CD14-positive monocyte (primary cell): ENCODE results near the gene GMCL1. TPM values are rescaled to one million over a fixed set of nuclear protein-coding genes. Genes with fewer than 3 reads are reported as not detected.
"Not testable (repeated sequence)": the region's sequence is repeated elsewhere in the genome, so short reads cannot be mapped to it uniquely, and the experiment has no call there.

Experiments used
- DNase-seq, 3 donors: peaks; one replicate each; pipeline ENCODE4 v3.0.0-alpha.2; 2011 to 2022
- H2AFZ ChIP-seq: 2 replicates; pipeline ENCODE4 v1.6.0; 2012; ENCODE audit warnings: mild to moderate bottlenecking, low read depth, low read length, inconsistent platforms; ENCODE audit not compliant: insufficient read depth, poor library complexity, severe bottlenecking
- H3K27ac ChIP-seq, 2 donors: 1 replicate in 1 of 2; 2 replicates in 1 of 2; pipeline ENCODE4 v1.5.1; 2012 to 2013; ENCODE audit warnings: low read length in 2 of 2, control low read depth in 1 of 2, inconsistent platforms in 1 of 2, low read depth in 1 of 2, mild to moderate bottlenecking in 1 of 2
- H3K27me3 ChIP-seq, 2 donors: one replicate each; pipeline versions ENCODE4 v1.6.0 to v1.6.1; 2011 to 2013; ENCODE audit warnings: low read length in 2 of 2; ENCODE audit not compliant: control insufficient read depth in 2 of 2, insufficient read depth in 2 of 2
- H3K36me3 ChIP-seq, 2 donors: replicated peaks in 1 of 2; 1 replicate in 1 of 2; 2 replicates in 1 of 2; pipeline versions ENCODE4 v1.5.1 to v1.6.1; 2012 to 2013; ENCODE audit warnings: low read length in 2 of 2, control low read depth in 1 of 2, inconsistent platforms in 1 of 2, mild to moderate bottlenecking in 1 of 2; ENCODE audit not compliant: insufficient read depth in 2 of 2, control insufficient read depth in 1 of 2
- H3K4me1 ChIP-seq, 2 donors: 1 replicate in 1 of 2; 2 replicates in 1 of 2; pipeline versions ENCODE4 v1.5.1 to v1.6.1; 2012 to 2013; ENCODE audit warnings: low read length in 2 of 2, control low read depth in 1 of 2, inconsistent platforms in 1 of 2, mild to moderate bottlenecking in 1 of 2, moderate library complexity in 1 of 2; ENCODE audit not compliant: insufficient read depth in 2 of 2, control insufficient read depth in 1 of 2
- H3K4me2 ChIP-seq: replicated peaks from 2 replicates; pipeline ENCODE3; 2012; ENCODE audit warnings: low read length, moderate library complexity, mild to moderate bottlenecking; ENCODE audit not compliant: poor library complexity, severe bottlenecking; ENCODE audit errors: extremely low read depth
- H3K4me3 ChIP-seq, 3 experiments: fragments of 200-600 bp in 1 of 3; sonication (generic) in 1 of 3; replicated peaks in 1 of 3; 1 replicate in 2 of 3; 2 replicates in 1 of 3; pipeline ENCODE4 v1.5.1; 2011 to 2013; ENCODE audit warnings: low read length in 3 of 3, mild to moderate bottlenecking in 3 of 3, control low read depth in 2 of 3, low read depth in 2 of 3, inconsistent platforms in 1 of 3, moderate library complexity in 1 of 3
- H3K79me2 ChIP-seq: 2 replicates; pipeline ENCODE4 v1.6.0; 2012; ENCODE audit warnings: mild to moderate bottlenecking, control low read depth, inconsistent platforms, low read length, moderate library complexity; ENCODE audit not compliant: insufficient read depth
- H3K9ac ChIP-seq: 2 replicates; pipeline ENCODE4 v1.6.0; 2017; ENCODE audit warnings: low read length, mild to moderate bottlenecking; ENCODE audit not compliant: insufficient read depth, poor library complexity, severe bottlenecking
- H3K9me3 ChIP-seq, 2 donors: replicated peaks in 1 of 2; 1 replicate in 1 of 2; 2 replicates in 1 of 2; pipeline versions ENCODE4 v1.5.1 to v1.6.1; 2012 to 2013; ENCODE audit warnings: low read length in 2 of 2, control low read depth in 1 of 2; ENCODE audit not compliant: control insufficient read depth in 1 of 2, insufficient read depth in 1 of 2
- H4K20me1 ChIP-seq: 2 replicates; pipeline ENCODE4 v1.6.0; 2012; ENCODE audit warnings: mild to moderate bottlenecking, low read length, control low read depth, moderate library complexity; ENCODE audit not compliant: insufficient read depth
- H3K27ac Mint-ChIP-seq, 7 donors: one replicate each; pipeline ENCODE4 v1.8.0; 2020; ENCODE audit warnings: mild to moderate bottlenecking in 7 of 7, mixed read lengths in 7 of 7, moderate library complexity in 6 of 7, inconsistent platforms in 2 of 7
- H3K27me3 Mint-ChIP-seq, 3 donors: one replicate each; pipeline ENCODE4 v1.8.0; 2021 to 2022; ENCODE audit warnings: low read depth in 3 of 3, mild to moderate bottlenecking in 3 of 3, mixed read lengths in 3 of 3, moderate library complexity in 3 of 3, inconsistent platforms in 1 of 3
- H3K36me3 Mint-ChIP-seq, 2 donors: one replicate each; pipeline ENCODE4 v1.8.0; 2020; ENCODE audit warnings: mixed read lengths in 2 of 2, inconsistent platforms in 1 of 2, mild to moderate bottlenecking in 1 of 2
- H3K4me1 Mint-ChIP-seq: one replicate; pipeline ENCODE4 v1.8.0; 2020; ENCODE audit warnings: mild to moderate bottlenecking, mixed read lengths
- H3K4me3 Mint-ChIP-seq, 2 donors: one replicate each; pipeline ENCODE4 v1.8.0; 2020; ENCODE audit warnings: mild to moderate bottlenecking in 2 of 2, mixed read lengths in 2 of 2, moderate library complexity in 1 of 2
- H3K9me3 Mint-ChIP-seq, 7 donors: one replicate each; pipeline ENCODE4 v1.8.0; 2020 to 2022; ENCODE audit warnings: mixed read lengths in 7 of 7, mild to moderate bottlenecking in 6 of 7, moderate library complexity in 6 of 7, inconsistent platforms in 2 of 7
- WGBS: methylation state at CpG from one replicate; pipeline ENCODE4 v1.1.5; 2013; ENCODE audit warnings: missing lambda C conversion rate; ENCODE audit not compliant: insufficient coverage; 5-methylcytosine and 5-hydroxymethylcytosine counted together
- intact Hi-C, 2 donors: fragments of 100-400 bp; cut with micrococcal nuclease; formaldehyde crosslinking; loops; one replicate each; pipeline versions ENCODE4 v1.15.0 to v1.15.1; 2023
- polyA plus RNA-seq, 3 donors: library from polyadenylated mRNA; depleted of rRNA in 1 of 3; unstranded in 2 of 3; stranded (reverse) in 1 of 3; fragments of 300-500 nt in 2 of 3; fragments of >200 nt in 1 of 3; fragmentation: Illumina TruSeq in 2 of 3; gene quantifications; 1 replicate in 2 of 3; 2 replicates in 1 of 3; pipeline ENCODE4 v1.2.3, GENCODE V29; 2012 to 2021
- TF ChIP-seq, protein P1 (sequence below): fragments of 200-600 bp; IDR thresholded peaks from one replicate; pipeline ENCODE4 v1.8.0; 2022; ENCODE audit warnings: antibody characterized with exemption, mild to moderate bottlenecking

The GMCL1 gene
- polyA plus RNA-seq, 3 donors: 4.4 to 15.1 (median 9.4) TPM

DNA sequence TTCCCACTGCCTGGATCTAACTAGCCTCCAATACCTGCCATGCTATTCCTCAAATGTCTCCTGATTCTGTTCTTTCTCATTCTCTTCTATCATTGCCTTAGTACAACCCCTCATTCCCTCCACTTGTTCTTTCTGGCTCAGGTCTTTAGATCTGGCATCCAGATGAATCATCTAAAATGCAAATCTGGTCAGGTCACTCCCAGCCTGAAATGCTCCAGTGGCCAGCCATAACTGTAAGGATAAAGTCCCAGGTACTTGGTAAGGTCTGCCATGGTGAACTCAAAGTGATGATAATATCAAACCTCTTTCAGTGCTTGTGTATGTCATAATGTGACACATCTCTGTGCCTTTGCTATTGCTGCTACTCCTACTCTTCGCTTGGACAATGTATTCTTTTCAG is 61.4 kb downstream of the GMCL1 start:
- Histone ChIP-seq H3K9ac (no peak overlapping the region), H3K9me3 (no peaks in the 10 kb centered on the region), H3K27ac (no peak overlapping the region), H3K4me1 (peaks cover 10 to 14% of the 10 kb centered on the region in 2 donors), H3K27me3 (no peaks in the 10 kb centered on the region), H3K4me3 (no peak overlapping the region), H3K4me2 (no peak overlapping the region), H2AFZ (no peak overlapping the region), H4K20me1 (peaks cover 8% of the 10 kb centered on the region), H3K36me3 (peaks cover under 1 to 3% of the 10 kb centered on the region in 2 donors), H3K79me2 (peaks cover 23% of the 10 kb centered on the region)
- Mint-ChIP-seq H3K4me1 (peaks cover 15% of the 10 kb centered on the region), H3K4me3 (no peak overlapping the region), H3K9me3 (no peaks in the 10 kb centered on the region), H3K27me3 (peaks cover 0 to 2% (median 0%) of the 10 kb centered on the region in 3 donors), H3K27ac (peak overlapping the region in 1 of 7 donors; percentile 34), H3K36me3 (peaks cover 4 to 7% of the 10 kb centered on the region in 2 donors)
- intact Hi-C loops: no loop called here
- no CpG with 5 or more reads among the region's 1 CpG for WGBS
- DNase-seq: no peak
- TF ChIP-seq, protein P1, sequence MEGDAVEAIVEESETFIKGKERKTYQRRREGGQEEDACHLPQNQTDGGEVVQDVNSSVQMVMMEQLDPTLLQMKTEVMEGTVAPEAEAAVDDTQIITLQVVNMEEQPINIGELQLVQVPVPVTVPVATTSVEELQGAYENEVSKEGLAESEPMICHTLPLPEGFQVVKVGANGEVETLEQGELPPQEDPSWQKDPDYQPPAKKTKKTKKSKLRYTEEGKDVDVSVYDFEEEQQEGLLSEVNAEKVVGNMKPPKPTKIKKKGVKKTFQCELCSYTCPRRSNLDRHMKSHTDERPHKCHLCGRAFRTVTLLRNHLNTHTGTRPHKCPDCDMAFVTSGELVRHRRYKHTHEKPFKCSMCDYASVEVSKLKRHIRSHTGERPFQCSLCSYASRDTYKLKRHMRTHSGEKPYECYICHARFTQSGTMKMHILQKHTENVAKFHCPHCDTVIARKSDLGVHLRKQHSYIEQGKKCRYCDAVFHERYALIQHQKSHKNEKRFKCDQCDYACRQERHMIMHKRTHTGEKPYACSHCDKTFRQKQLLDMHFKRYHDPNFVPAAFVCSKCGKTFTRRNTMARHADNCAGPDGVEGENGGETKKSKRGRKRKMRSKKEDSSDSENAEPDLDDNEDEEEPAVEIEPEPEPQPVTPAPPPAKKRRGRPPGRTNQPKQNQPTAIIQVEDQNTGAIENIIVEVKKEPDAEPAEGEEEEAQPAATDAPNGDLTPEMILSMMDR: no peak

- peak overlapping the region in 1 of 7 donors; percentile 98 for H3K27ac Mint-ChIP-seq
- peak overlapping the region in 1 of 2 donors; percentile 83 for H3K27ac ChIP-seq
- H3K9me3 ChIP-seq, H3K27me3 Mint-ChIP-seq, H4K20me1 ChIP-seq, DNase-seq, H3K9me3 Mint-ChIP-seq, H3K9ac ChIP-seq, H3K27me3 ChIP-seq, intact Hi-C loops: not testable (repeated sequence)
- peaks cover 19 to 21% of the 10 kb centered on the region in 2 donors for H3K36me3 ChIP-seq
- peaks cover 21% of the 10 kb centered on the region for H3K4me1 Mint-ChIP-seq
- peaks cover 31% of the 10 kb centered on the region for H3K79me2 ChIP-seq
- peak overlapping the region; percentile 94 for H2AFZ ChIP-seq
- 100% methylated on average over 2 of the region's 7 CpGs for WGBS
- peak overlapping the region in 1 of 2 donors; percentile 99 for H3K4me3 Mint-ChIP-seq
- peaks cover 21 to 27% of the 10 kb centered on the region in 2 donors for H3K36me3 Mint-ChIP-seq
- peak overlapping the region; percentile 74 for H3K4me2 ChIP-seq
- peaks cover 10 to 14% of the 10 kb centered on the region in 2 donors for H3K4me1 ChIP-seq
- H3K4me3 ChIP-seq: peak overlapping the region in 1 of 3 experiments; percentile 87
Measured at GRCh38 chr2:69892838-69893424, 63.5 kb downstream of the GMCL1 start.
